Central memory CD4-positive, alpha-beta T cell (primary cell): ENCODE data around the gene GALNT17.

Source experiments
- DNase-seq: peaks from one replicate; pipeline ENCODE4 v3.0.0; 2022

The GALNT17 gene

GRCh38 chr7:71754828-71755227 is 622.9 kb downstream of the GALNT17 start:
- no peak for DNase-seq

- DNase-seq = no peak
Observed at GRCh38 chr7:71761336-71761735, 629.4 kb downstream of the GALNT17 start.
